Astrocyte (in vitro differentiated cells and primary cell): ENCODE data around the gene THOC5. TPM values are rescaled to one million over a fixed set of nuclear protein-coding genes. Genes with fewer than 3 reads are reported as not detected.
A peak's percentile ranks its signal among the peaks of the same experiment; 100 is the strongest.

Experiments
- DNase-seq: peaks from one replicate; pipeline ENCODE4 v3.0.0-alpha.2; 2010; ENCODE audit warnings: low read depth
- FAIRE-seq: peaks from 2 replicates; lab custom pipeline; 2011; peaks lifted over from hg19 to GRCh38; lab: Jason Lieb, UNC
- H2AFZ ChIP-seq: 2 replicates; pipeline ENCODE4 v1.6.0; 2012; ENCODE audit warnings: low read depth, low read length, inconsistent platforms
- H3K27ac ChIP-seq: 2 replicates; pipeline ENCODE4 v1.5.1; 2011; ENCODE audit warnings: low read depth, low read length, inconsistent platforms
- H3K27me3 ChIP-seq: 2 replicates; pipeline ENCODE4 v1.6.0; 2011; ENCODE audit warnings: low read length, inconsistent platforms; ENCODE audit not compliant: insufficient read depth
- H3K36me3 ChIP-seq: 2 replicates; pipeline ENCODE4 v1.5.1; 2011; ENCODE audit warnings: low read length, inconsistent platforms; ENCODE audit not compliant: insufficient read depth
- H3K4me1 ChIP-seq: 2 replicates; pipeline ENCODE4 v1.5.1; 2011; ENCODE audit warnings: low read length, inconsistent platforms; ENCODE audit not compliant: insufficient read depth
- H3K4me2 ChIP-seq: 2 replicates; pipeline ENCODE4 v1.6.0; 2012; ENCODE audit warnings: low read length, inconsistent platforms
- H3K4me3 ChIP-seq: 2 replicates; pipeline ENCODE4 v1.5.1; 2011; ENCODE audit warnings: low read depth, mild to moderate bottlenecking, low read length, inconsistent platforms; ENCODE audit not compliant: insufficient read depth
- H3K79me2 ChIP-seq: 2 replicates; pipeline ENCODE4 v1.6.0; 2012; ENCODE audit warnings: mild to moderate bottlenecking, low read length, inconsistent platforms; ENCODE audit not compliant: insufficient read depth
- H3K9ac ChIP-seq: 2 replicates; pipeline ENCODE4 v1.6.0; 2012; ENCODE audit warnings: mild to moderate bottlenecking, low read length, inconsistent platforms
- H3K9me3 ChIP-seq: 2 replicates; pipeline ENCODE4 v1.5.1; 2012; ENCODE audit warnings: low read depth, mild to moderate bottlenecking, low read length, inconsistent platforms; ENCODE audit not compliant: insufficient read depth
- H4K20me1 ChIP-seq: 2 replicates; pipeline ENCODE4 v1.6.0; 2012; ENCODE audit warnings: low read length, inconsistent platforms; ENCODE audit not compliant: insufficient read depth
- H3K27ac Mint-ChIP-seq: one replicate; pipeline ENCODE4 v1.8.0; 2021; ENCODE audit warnings: mild to moderate bottlenecking, mixed read lengths; ENCODE audit not compliant: unreplicated experiment
- H3K27me3 Mint-ChIP-seq: one replicate; pipeline ENCODE4 v1.8.0; 2021; ENCODE audit warnings: low read depth, mixed read lengths; ENCODE audit not compliant: unreplicated experiment
- H3K36me3 Mint-ChIP-seq: one replicate; pipeline ENCODE4 v1.8.0; 2021; ENCODE audit warnings: low read depth, mixed read lengths; ENCODE audit not compliant: unreplicated experiment
- H3K4me1 Mint-ChIP-seq: one replicate; pipeline ENCODE4 v1.8.0; 2021; ENCODE audit warnings: low read depth, mixed read lengths; ENCODE audit not compliant: unreplicated experiment
- H3K4me3 Mint-ChIP-seq: one replicate; pipeline ENCODE4 v1.8.0; 2021; ENCODE audit warnings: mild to moderate bottlenecking, moderate library complexity, mixed read lengths; ENCODE audit not compliant: unreplicated experiment
- H3K9me3 Mint-ChIP-seq: one replicate; pipeline ENCODE4 v1.8.0; 2021; ENCODE audit warnings: mild to moderate bottlenecking, mixed read lengths; ENCODE audit not compliant: unreplicated experiment
- EZH2 ChIP-seq: IDR thresholded peaks from 2 replicates; pipeline ENCODE4 v1.6.1; 2012; ENCODE audit warnings: mild to moderate bottlenecking, low read length, inconsistent platforms; ENCODE audit not compliant: insufficient read depth
- total RNA-seq: library from RNA; stranded (reverse); gene quantifications from 2 replicates; pipeline ENCODE4 v1.2.1, GENCODE V29; 2021
- TF ChIP-seq, protein P1 (sequence below): IDR thresholded peaks from 2 replicates; pipeline ENCODE4 v1.5.1; 2011; ENCODE audit warnings: low read depth, mild to moderate bottlenecking, inconsistent platforms, low read length, moderate library complexity; ENCODE audit not compliant: insufficient read depth

THOC5 gene
- total RNA-seq, 1 donor from 2014 or later = 85.0 TPM

DNA sequence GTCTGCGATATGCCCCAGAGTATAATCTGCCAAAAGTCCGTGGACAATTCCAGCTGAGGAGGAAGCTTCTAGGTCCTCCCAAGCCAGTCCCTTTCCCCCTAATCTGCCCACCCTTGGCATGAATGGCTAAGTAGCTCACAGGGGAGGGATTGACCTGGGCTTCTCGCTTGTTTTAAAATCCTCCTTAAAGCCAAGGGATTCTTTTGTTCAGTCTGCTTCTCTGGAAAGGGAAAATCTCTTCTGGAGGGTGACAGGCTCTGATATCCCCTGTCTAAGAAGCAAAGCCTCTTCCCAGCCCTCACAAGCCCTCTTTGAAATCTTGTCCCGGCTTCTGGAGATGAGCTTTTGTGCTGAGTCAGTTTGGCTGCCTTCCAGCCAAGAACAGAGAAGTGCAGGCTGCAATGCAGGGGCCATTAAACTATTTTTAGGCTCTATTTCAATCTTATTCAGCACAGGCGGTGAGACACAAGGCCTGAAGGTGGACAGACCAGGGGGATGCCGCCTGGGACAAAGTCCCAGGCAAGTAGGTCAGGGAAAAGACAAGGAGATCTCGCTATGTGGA lies 49.7 kb downstream of the THOC5 start:
- peak overlapping the region; percentile 28 for H3K9ac ChIP-seq
- H3K4me1 ChIP-seq = peaks cover 5% of the 10 kb centered on the region
- no peaks in the 10 kb centered on the region for H3K79me2 ChIP-seq
- H3K4me1 Mint-ChIP-seq = peaks cover 13% of the 10 kb centered on the region
- peaks cover 21% of the 10 kb centered on the region for H3K36me3 ChIP-seq
- DNase-seq (peak; percentile 60), FAIRE-seq (no peak)
- no peaks in the 10 kb centered on the region for H3K9me3 Mint-ChIP-seq
- H2AFZ ChIP-seq = no peak overlapping the region
- no peak for TF ChIP-seq EZH2
- TF ChIP-seq, protein P1, sequence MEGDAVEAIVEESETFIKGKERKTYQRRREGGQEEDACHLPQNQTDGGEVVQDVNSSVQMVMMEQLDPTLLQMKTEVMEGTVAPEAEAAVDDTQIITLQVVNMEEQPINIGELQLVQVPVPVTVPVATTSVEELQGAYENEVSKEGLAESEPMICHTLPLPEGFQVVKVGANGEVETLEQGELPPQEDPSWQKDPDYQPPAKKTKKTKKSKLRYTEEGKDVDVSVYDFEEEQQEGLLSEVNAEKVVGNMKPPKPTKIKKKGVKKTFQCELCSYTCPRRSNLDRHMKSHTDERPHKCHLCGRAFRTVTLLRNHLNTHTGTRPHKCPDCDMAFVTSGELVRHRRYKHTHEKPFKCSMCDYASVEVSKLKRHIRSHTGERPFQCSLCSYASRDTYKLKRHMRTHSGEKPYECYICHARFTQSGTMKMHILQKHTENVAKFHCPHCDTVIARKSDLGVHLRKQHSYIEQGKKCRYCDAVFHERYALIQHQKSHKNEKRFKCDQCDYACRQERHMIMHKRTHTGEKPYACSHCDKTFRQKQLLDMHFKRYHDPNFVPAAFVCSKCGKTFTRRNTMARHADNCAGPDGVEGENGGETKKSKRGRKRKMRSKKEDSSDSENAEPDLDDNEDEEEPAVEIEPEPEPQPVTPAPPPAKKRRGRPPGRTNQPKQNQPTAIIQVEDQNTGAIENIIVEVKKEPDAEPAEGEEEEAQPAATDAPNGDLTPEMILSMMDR = no peak
- H4K20me1 ChIP-seq = no peaks in the 10 kb centered on the region
- H3K27ac ChIP-seq = peak overlapping the region; percentile 19
- no peak overlapping the region for H3K4me3 Mint-ChIP-seq
- peak overlapping the region; percentile 48 for H3K4me2 ChIP-seq
- no peak overlapping the region for H3K4me3 ChIP-seq
- no peaks in the 10 kb centered on the region for H3K27me3 ChIP-seq
- no peaks in the 10 kb centered on the region for H3K27me3 Mint-ChIP-seq
- H3K9me3 ChIP-seq = no peaks in the 10 kb centered on the region
- peaks cover 15% of the 10 kb centered on the region for H3K36me3 Mint-ChIP-seq
- peak overlapping the region; percentile 91 for H3K27ac Mint-ChIP-seq

DNA sequence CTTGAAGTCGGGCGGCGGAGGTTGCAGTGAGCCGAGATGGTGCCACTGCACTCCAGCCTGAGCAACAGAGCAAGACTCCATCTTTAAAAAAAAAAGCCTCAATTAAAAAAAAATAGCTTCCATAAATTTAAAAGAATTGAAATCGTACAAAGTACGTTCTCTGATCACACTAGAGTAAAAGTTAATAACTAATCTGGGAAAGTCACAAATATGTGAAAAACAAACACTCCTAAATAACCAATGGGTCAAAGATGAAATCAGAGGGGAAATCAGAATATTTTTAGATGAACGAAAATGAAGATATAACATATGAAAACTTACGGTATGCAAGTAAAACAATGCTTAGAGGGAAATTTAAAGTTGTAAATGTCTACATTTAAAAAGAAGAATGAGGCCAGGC lies 53.7 kb downstream of the THOC5 start:
- H3K27me3 Mint-ChIP-seq = no peaks in the 10 kb centered on the region
- H3K27me3 ChIP-seq = no peaks in the 10 kb centered on the region
- no peaks in the 10 kb centered on the region for H3K79me2 ChIP-seq
- H3K9me3 Mint-ChIP-seq = peaks cover under 1% of the 10 kb centered on the region
- H3K4me3 Mint-ChIP-seq = no peak overlapping the region
- no peak overlapping the region for H3K9ac ChIP-seq
- no peak overlapping the region for H3K27ac ChIP-seq
- peaks cover 9% of the 10 kb centered on the region for H3K36me3 Mint-ChIP-seq
- no peak overlapping the region for H3K4me3 ChIP-seq
- H3K36me3 ChIP-seq = peaks cover 2% of the 10 kb centered on the region
- FAIRE-seq (no peak), DNase-seq (no peak)
- no peak overlapping the region for H3K27ac Mint-ChIP-seq
- no peaks in the 10 kb centered on the region for H3K9me3 ChIP-seq
- H3K4me1 ChIP-seq = peaks cover 5% of the 10 kb centered on the region
- TF ChIP-seq EZH2 = no peak
- TF ChIP-seq, protein P1 = no peak
- H2AFZ ChIP-seq = no peak overlapping the region
- H3K4me2 ChIP-seq = no peak overlapping the region
- peaks cover 13% of the 10 kb centered on the region for H3K4me1 Mint-ChIP-seq
- H4K20me1 ChIP-seq = no peaks in the 10 kb centered on the region

- no peaks in the 10 kb centered on the region for H3K27me3 ChIP-seq
- no peak overlapping the region for H3K27ac Mint-ChIP-seq
- TF ChIP-seq, protein P1 = no peak
- FAIRE-seq = no peak
- H4K20me1 ChIP-seq = no peaks in the 10 kb centered on the region
- no peaks in the 10 kb centered on the region for H3K79me2 ChIP-seq
- no peak overlapping the region for H2AFZ ChIP-seq
- H3K4me3 ChIP-seq = no peak overlapping the region
- H3K4me3 Mint-ChIP-seq = no peak overlapping the region
- H3K36me3 Mint-ChIP-seq = peaks cover 12% of the 10 kb centered on the region
- H3K4me1 Mint-ChIP-seq = no peaks in the 10 kb centered on the region
- H3K27ac ChIP-seq = no peak overlapping the region
- H3K9ac ChIP-seq = no peak overlapping the region
- H3K9me3 ChIP-seq = no peaks in the 10 kb centered on the region
- peaks cover 9% of the 10 kb centered on the region for H3K9me3 Mint-ChIP-seq
- no peaks in the 10 kb centered on the region for H3K4me1 ChIP-seq
- no peak overlapping the region for H3K4me2 ChIP-seq
- peaks cover 9% of the 10 kb centered on the region for H3K27me3 Mint-ChIP-seq
- no peak for DNase-seq
- H3K36me3 ChIP-seq = no peaks in the 10 kb centered on the region
Measured at GRCh38 chr22:29493636-29494035, 59.9 kb downstream of the THOC5 start.
